NCI-H446 treated with DMSO at 0.1 percent for 48 hours (cell line): ENCODE measurements around the gene TMEM82.
A peak's percentile ranks its signal among the peaks of the same experiment; 100 is the strongest.

ENCODE experiments used
- DNase-seq: peaks from one replicate; lab custom pipeline; 2025; lab: John Stamatoyannopoulos, UW

TMEM82 gene

GRCh38 chr1:15757016-15757543, 14.8 kb downstream of the TMEM82 start:
- no peak for DNase-seq

- no peak for DNase-seq
Observed at GRCh38 chr1:15757575-15758342, 15.5 kb downstream of the TMEM82 start.

GRCh38 chr1:15758343-15758931, 16.1 kb downstream of the TMEM82 start, which contains the start of gene FBLIM1:
FBLIM1 (plus strand) TSS chr1:15758795; CDS start chr1:15764984, 6,189 bp downstream.
- DNase-seq, result no peak

- no peak for DNase-seq
Observed at GRCh38 chr1:15758953-15759661, 16.8 kb downstream of the TMEM82 start.

GRCh38 chr1:15760520-15761211, 18.4 kb downstream of the TMEM82 start:
- DNase-seq, result no peak

GRCh38 chr1:15761366-15762128, 19.2 kb downstream of the TMEM82 start:
- no peak for DNase-seq

GRCh38 chr1:15762546-15762945, 20.2 kb downstream of the TMEM82 start:
- no peak for DNase-seq

- DNase-seq, result no peak
Observed at GRCh38 chr1:15764269-15764764, 22.0 kb downstream of the TMEM82 start.

- DNase-seq, result no peak
Observed at GRCh38 chr1:15764890-15765289, 22.6 kb downstream of the TMEM82 start.

- DNase-seq, result peak; percentile 11
Observed at GRCh38 chr1:15765495-15766194, 23.3 kb downstream of the TMEM82 start.

- no peak for DNase-seq
Observed at GRCh38 chr1:15767941-15768340, 25.6 kb downstream of the TMEM82 start.

GRCh38 chr1:15768388-15768787, 26.1 kb downstream of the TMEM82 start:
- DNase-seq, result no peak

GRCh38 chr1:15770313-15770962, 28.1 kb downstream of the TMEM82 start:
- no peak for DNase-seq

GRCh38 chr1:15771836-15772515, 29.7 kb downstream of the TMEM82 start:
- DNase-seq, result no peak

- DNase-seq, result no peak
Observed at GRCh38 chr1:15775706-15776105, 33.4 kb downstream of the TMEM82 start.

GRCh38 chr1:15777909-15778707, 35.8 kb downstream of the TMEM82 start:
- no peak for DNase-seq

GRCh38 chr1:15785683-15786082, 43.4 kb downstream of the TMEM82 start:
- no peak for DNase-seq

GRCh38 chr1:15786581-15786980, 44.3 kb downstream of the TMEM82 start:
- DNase-seq, result no peak
